Activated CD8-positive, alpha-beta memory T cell treated with anti-CD3 and anti-CD28 coated beads for 1 hour (primary cell): ENCODE data around the gene EIF3C.
"Not testable (repeated sequence)": the region's sequence is repeated elsewhere in the genome, so short reads cannot be mapped to it uniquely, and the experiment has no call there.

Experiments used
- DNase-seq, 2 donors: peaks; one replicate each; pipeline ENCODE4 v3.0.0-alpha.2; 2020; ENCODE audit warnings: low read depth in 1 of 2; ENCODE audit errors: extremely low read depth in 1 of 2

EIF3C gene

GRCh38 chr16:28749997-28750465 lies 38.8 kb downstream of the EIF3C start:
- peak in 1 of 2 donors; percentile 18 for DNase-seq

- not testable (repeated sequence) for DNase-seq
These were observed 39.3 kb downstream of the EIF3C start for GRCh38 chr16:28750469-28751067.

GRCh38 chr16:28751487-28751886 lies 40.2 kb downstream of the EIF3C start, which contains the start of gene NPIPB9:
Gene NPIPB9, plus strand, starts transcription at chr16:28751787.
- not testable (repeated sequence) for DNase-seq

- DNase-seq, result not testable (repeated sequence)
These were observed 70.4 kb downstream of the EIF3C start for GRCh38 chr16:28781697-28782096.

- DNase-seq, result not testable (repeated sequence)
These were observed 71.1 kb downstream of the EIF3C start for GRCh38 chr16:28782357-28782756.
